Measurements from ENCODE around the gene APOL1. TPM values are rescaled to one million over a fixed set of nuclear protein-coding genes. Genes with fewer than 3 reads are reported as not detected.

Gene APOL1
- total RNA-seq, 2 experiments from 2014 or later = 13.8 to 17.1 TPM

DNA sequence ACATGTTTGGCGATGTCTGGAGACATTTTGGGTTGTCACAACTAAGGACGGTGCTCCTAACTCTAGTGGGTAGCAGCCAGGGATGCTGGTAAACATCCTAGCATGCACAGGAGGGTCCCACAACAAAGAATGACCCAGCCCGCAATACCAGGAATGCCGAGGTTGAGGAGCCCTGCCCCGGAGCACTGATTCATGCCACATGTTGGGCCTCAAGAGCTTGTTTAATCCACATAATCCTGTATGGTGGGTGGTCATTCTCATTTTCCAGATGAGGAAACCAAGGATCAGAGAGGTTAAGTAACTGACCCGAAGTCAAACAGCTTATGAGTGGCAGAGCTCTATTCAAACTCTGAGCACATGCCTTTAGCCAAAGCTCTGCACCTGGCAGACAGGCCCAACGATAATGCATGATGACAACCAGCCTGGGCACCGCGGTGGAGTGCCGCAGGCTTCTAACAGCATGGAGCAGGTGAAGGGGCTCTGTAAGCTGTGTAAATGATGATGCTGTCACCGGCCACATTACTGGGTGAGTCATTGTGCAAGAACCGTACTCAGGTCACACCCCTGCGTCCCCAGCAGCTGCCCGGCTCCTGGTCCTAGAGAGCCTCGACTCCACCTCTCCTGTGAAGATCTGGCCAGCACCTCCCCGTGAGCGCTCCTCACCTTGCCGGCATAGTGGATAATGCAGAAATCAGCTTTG is 58.6 kb downstream of the APOL1 start:
- Mint-ChIP-seq H3K27me3 (no peaks in the 10 kb centered on the region), H3K9me3 (no peaks in the 10 kb centered on the region), H3K27ac (peak overlapping the region; percentile 30), H3K4me3 (no peak overlapping the region), H3K4me1 (ENCODE audit: low read depth) (peaks cover 6% of the 10 kb centered on the region), H3K36me3 (ENCODE audit: low read depth) (peaks cover 65% of the 10 kb centered on the region)
- DNase-seq (no peak), ATAC-seq (no peak)
- ChIA-PET POLR2A (interaction anchor here (0.9 to 3.7 kb wide), 8 partner anchors 10 to 210 kb away, joined by 3 to 14 read pairs (median 4); no protein-coding TSS in a partner anchor), CTCF (interaction anchor here (1.0 to 7.6 kb wide), 5 partner anchors 11 to 175 kb away, joined by 3 to 49 read pairs (median 7); no protein-coding TSS in a partner anchor)
- TF ChIP-seq, protein P1, sequence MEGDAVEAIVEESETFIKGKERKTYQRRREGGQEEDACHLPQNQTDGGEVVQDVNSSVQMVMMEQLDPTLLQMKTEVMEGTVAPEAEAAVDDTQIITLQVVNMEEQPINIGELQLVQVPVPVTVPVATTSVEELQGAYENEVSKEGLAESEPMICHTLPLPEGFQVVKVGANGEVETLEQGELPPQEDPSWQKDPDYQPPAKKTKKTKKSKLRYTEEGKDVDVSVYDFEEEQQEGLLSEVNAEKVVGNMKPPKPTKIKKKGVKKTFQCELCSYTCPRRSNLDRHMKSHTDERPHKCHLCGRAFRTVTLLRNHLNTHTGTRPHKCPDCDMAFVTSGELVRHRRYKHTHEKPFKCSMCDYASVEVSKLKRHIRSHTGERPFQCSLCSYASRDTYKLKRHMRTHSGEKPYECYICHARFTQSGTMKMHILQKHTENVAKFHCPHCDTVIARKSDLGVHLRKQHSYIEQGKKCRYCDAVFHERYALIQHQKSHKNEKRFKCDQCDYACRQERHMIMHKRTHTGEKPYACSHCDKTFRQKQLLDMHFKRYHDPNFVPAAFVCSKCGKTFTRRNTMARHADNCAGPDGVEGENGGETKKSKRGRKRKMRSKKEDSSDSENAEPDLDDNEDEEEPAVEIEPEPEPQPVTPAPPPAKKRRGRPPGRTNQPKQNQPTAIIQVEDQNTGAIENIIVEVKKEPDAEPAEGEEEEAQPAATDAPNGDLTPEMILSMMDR (IDR thresholded peaks at IDR 0.05) = no peak
- intact Hi-C loops (cut with micrococcal nuclease) = no loop called here

- H3K36me3 Mint-ChIP-seq (ENCODE audit: low read depth) = peaks cover 72% of the 10 kb centered on the region
- TF ChIP-seq, protein P1 (IDR thresholded peaks at IDR 0.05) = no peak
- ATAC-seq = no peak
- no peak overlapping the region for H3K4me3 Mint-ChIP-seq
- intact Hi-C loops (cut with micrococcal nuclease) = no loop called here
- CTCF ChIA-PET = interaction anchor here (0.6 to 7.6 kb wide), 4 partner anchors 15 to 80 kb away, joined by 3 to 49 read pairs (median 4); no protein-coding TSS in a partner anchor
- POLR2A ChIA-PET = interaction anchor here (0.6 to 1.0 kb wide), 4 partner anchors 13 to 64 kb away, joined by 3 to 4 read pairs (median 3); no protein-coding TSS in a partner anchor
- no peaks in the 10 kb centered on the region for H3K9me3 Mint-ChIP-seq
- no peaks in the 10 kb centered on the region for H3K27me3 Mint-ChIP-seq
- H3K27ac Mint-ChIP-seq = no peak overlapping the region
- no peak for DNase-seq
- H3K4me1 Mint-ChIP-seq (ENCODE audit: low read depth) = peaks cover 4% of the 10 kb centered on the region
These were observed 62.4 kb downstream of the APOL1 start for GRCh38 chr22:36315325-36315724.

GRCh38 chr22:36316419-36316818 is 63.5 kb downstream of the APOL1 start:
- H3K27me3 Mint-ChIP-seq = no peaks in the 10 kb centered on the region
- ATAC-seq (no peak), DNase-seq (no peak)
- no peak overlapping the region for H3K4me3 Mint-ChIP-seq
- intact Hi-C loops (cut with micrococcal nuclease) = no loop called here
- peaks cover 70% of the 10 kb centered on the region for H3K36me3 Mint-ChIP-seq (ENCODE audit: low read depth)
- ChIA-PET POLR2A (no interaction called here), CTCF (no interaction called here)
- H3K9me3 Mint-ChIP-seq = no peaks in the 10 kb centered on the region
- H3K27ac Mint-ChIP-seq = peak overlapping the region; percentile 33
- peaks cover 4% of the 10 kb centered on the region for H3K4me1 Mint-ChIP-seq (ENCODE audit: low read depth)
- TF ChIP-seq, protein P1 (IDR thresholded peaks at IDR 0.05) = no peak

Small RNA genes within 50 kb of the gene (microRNA-seq; reads per million reads assigned to microRNA genes)
- gene MIR6819 (ENCODE audit: borderline microRNAs expressed, borderline replicate concordance) = 0.91 reads per million

Other genes with a start within 250 kb of the APOL1 start
- gene RBFOX2, start 224.3 kb upstream of the APOL1 start, total RNA-seq = 1 to 10 TPM; 3.1 to 3.3 TPM
- gene APOL3, start 92.4 kb upstream of the APOL1 start, total RNA-seq = 10 to 100 TPM; 44.5 to 46.7 TPM
- under 1 TPM; 0.18 TPM for gene APOL4, start 51.3 kb upstream of the APOL1 start, total RNA-seq
- gene APOL2, start 13.6 kb upstream of the APOL1 start, total RNA-seq = 10 to 100 TPM; 45.4 to 49.7 TPM
- gene MYH9, start 134.8 kb downstream of the APOL1 start, total RNA-seq = 100 to 1,000 TPM; 624 to 679 TPM
- gene TXN2, start 228.5 kb downstream of the APOL1 start, total RNA-seq = 100 to 1,000 TPM in 1 of 2 experiments, 10 to 100 TPM in 1; 96.5 to 101 TPM

All from activated CD8-positive, alpha-beta T cell treated with anti-CD3 and anti-CD28 coated beads for 36 hours (primary cell).